GM21381 (cell line): Measurements from ENCODE around the gene GAB2.

Experiments used
- ATAC-seq: cut with Tn5 transposase; IDR thresholded peaks from one replicate; pipeline ENCODE4 v1.9.1; 2021; ENCODE audit warnings: mild to moderate bottlenecking, moderate library complexity; ENCODE audit not compliant: unreplicated experiment

The GAB2 gene

GRCh38 chr11:78344676-78345075 lies 72.9 kb downstream of the GAB2 start:
- ATAC-seq = no peak

GRCh38 chr11:78344094-78344493 lies 73.5 kb downstream of the GAB2 start:
- no peak for ATAC-seq

GRCh38 chr11:78343303-78343702 lies 74.3 kb downstream of the GAB2 start:
- ATAC-seq = no peak

GRCh38 chr11:78341841-78342240 lies 75.8 kb downstream of the GAB2 start:
- no peak for ATAC-seq

- no peak for ATAC-seq
These were observed 77.1 kb downstream of the GAB2 start for GRCh38 chr11:78340530-78340929.

- no peak for ATAC-seq
These were observed 77.7 kb downstream of the GAB2 start for GRCh38 chr11:78339945-78340344.

GRCh38 chr11:78339483-78339882 lies 78.1 kb downstream of the GAB2 start:
- ATAC-seq = no peak

GRCh38 chr11:78338702-78339101 lies 78.9 kb downstream of the GAB2 start:
- ATAC-seq = no peak

GRCh38 chr11:78338138-78338537 lies 79.5 kb downstream of the GAB2 start:
- no peak for ATAC-seq

GRCh38 chr11:78337554-78337924 lies 80.1 kb downstream of the GAB2 start:
- ATAC-seq = no peak

- no peak for ATAC-seq
These were observed 80.6 kb downstream of the GAB2 start for GRCh38 chr11:78336877-78337553.

- no peak for ATAC-seq
These were observed 83.5 kb downstream of the GAB2 start for GRCh38 chr11:78334109-78334508.

- ATAC-seq = no peak
These were observed 84.7 kb downstream of the GAB2 start for GRCh38 chr11:78332872-78333271.

GRCh38 chr11:78332174-78332866 lies 85.3 kb downstream of the GAB2 start:
- no peak for ATAC-seq

GRCh38 chr11:78331711-78332110 lies 85.9 kb downstream of the GAB2 start:
- no peak for ATAC-seq

- no peak for ATAC-seq
These were observed 87.3 kb downstream of the GAB2 start for GRCh38 chr11:78330361-78330760.

- ATAC-seq = no peak
These were observed 89.7 kb downstream of the GAB2 start for GRCh38 chr11:78327945-78328344.

- ATAC-seq = peak; percentile 56
These were observed 92.3 kb downstream of the GAB2 start for GRCh38 chr11:78325274-78325781.

GRCh38 chr11:78323363-78323762 lies 94.3 kb downstream of the GAB2 start:
- ATAC-seq = peak; percentile 47

GRCh38 chr11:78319453-78319955 lies 98.1 kb downstream of the GAB2 start:
- ATAC-seq = no peak

GRCh38 chr11:78318321-78319114 lies 99.1 kb downstream of the GAB2 start:
- no peak for ATAC-seq
